ENCODE data around the gene CTSS.

Gene CTSS

GRCh38 chr1:150762552-150762951, 3.0 kb downstream of the CTSS start:
- H3K4me3 ChIP-seq (ENCODE audit: control insufficient read depth, low read depth, low read length): no peak overlapping the region
- TF ChIP-seq, protein P1, sequence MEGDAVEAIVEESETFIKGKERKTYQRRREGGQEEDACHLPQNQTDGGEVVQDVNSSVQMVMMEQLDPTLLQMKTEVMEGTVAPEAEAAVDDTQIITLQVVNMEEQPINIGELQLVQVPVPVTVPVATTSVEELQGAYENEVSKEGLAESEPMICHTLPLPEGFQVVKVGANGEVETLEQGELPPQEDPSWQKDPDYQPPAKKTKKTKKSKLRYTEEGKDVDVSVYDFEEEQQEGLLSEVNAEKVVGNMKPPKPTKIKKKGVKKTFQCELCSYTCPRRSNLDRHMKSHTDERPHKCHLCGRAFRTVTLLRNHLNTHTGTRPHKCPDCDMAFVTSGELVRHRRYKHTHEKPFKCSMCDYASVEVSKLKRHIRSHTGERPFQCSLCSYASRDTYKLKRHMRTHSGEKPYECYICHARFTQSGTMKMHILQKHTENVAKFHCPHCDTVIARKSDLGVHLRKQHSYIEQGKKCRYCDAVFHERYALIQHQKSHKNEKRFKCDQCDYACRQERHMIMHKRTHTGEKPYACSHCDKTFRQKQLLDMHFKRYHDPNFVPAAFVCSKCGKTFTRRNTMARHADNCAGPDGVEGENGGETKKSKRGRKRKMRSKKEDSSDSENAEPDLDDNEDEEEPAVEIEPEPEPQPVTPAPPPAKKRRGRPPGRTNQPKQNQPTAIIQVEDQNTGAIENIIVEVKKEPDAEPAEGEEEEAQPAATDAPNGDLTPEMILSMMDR (IDR thresholded peaks at IDR 0.05; ENCODE audit: control insufficient read depth, insufficient read depth, low read depth, low read length, missing control alignments): no peak
- DNase-seq (ENCODE audit: low read depth): no peak

GRCh38 chr1:150761801-150762200, 3.8 kb downstream of the CTSS start:
- TF ChIP-seq, protein P1 (IDR thresholded peaks at IDR 0.05; ENCODE audit: control insufficient read depth, insufficient read depth, low read depth, low read length, missing control alignments): no peak
- DNase-seq (ENCODE audit: low read depth): no peak

DNA sequence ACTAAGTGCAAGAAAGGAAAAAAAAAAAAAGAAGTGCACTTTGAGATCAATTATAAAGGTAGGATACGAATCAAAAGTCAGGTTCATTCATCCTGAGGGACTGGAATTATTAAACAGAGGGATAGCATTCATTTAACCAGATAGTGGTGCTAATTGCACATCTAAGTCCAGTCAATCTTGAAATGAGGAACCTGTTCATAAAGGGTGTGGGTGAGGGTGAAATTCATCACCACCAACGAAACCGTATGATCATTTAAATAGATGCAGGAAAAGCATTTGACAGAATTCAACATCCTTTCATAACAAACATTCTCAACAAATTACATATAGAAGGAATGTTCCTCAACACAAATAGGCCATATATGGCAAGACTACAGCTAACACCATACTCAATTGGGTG, 5.6 kb downstream of the CTSS start:
- H3K4me3 ChIP-seq (ENCODE audit: control insufficient read depth, low read depth, low read length): no peak overlapping the region
- no peak for DNase-seq (ENCODE audit: low read depth)
- TF ChIP-seq, protein P1 (IDR thresholded peaks at IDR 0.05; ENCODE audit: control insufficient read depth, insufficient read depth, low read depth, low read length, missing control alignments): no peak

More at GRCh38 chr1:150761801-150762200, 3.8 kb downstream of the CTSS start:
- no peak overlapping the region for H3K4me3 ChIP-seq (ENCODE audit: control insufficient read depth, low read depth, low read length)

DNA sequence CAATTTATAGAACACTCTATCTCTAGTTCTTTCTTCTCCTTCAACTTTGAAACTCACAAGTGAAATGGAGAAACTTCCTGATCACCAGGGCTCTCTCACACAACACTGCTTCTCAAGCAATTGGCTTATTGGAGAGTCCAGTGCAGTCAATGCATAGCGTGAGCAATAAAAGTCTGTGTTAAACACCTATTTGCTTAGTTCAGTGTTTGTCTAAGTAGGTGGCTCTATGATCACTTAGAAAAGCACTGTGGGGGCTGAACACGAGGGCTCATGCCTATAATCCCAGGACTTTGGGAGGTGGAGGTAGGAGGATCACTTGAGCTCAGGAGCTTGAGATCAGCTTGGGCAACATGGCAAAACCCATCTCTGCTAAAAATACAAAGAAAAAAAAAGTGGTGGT, 12.2 kb downstream of the CTSS start:
- TF ChIP-seq, protein P1 (IDR thresholded peaks at IDR 0.05; ENCODE audit: control insufficient read depth, insufficient read depth, low read depth, low read length, missing control alignments): no peak
- no peak overlapping the region for H3K4me3 ChIP-seq (ENCODE audit: control insufficient read depth, low read depth, low read length)
- DNase-seq (ENCODE audit: low read depth): no peak

GRCh38 chr1:150751443-150751842, 14.1 kb downstream of the CTSS start:
- DNase-seq (ENCODE audit: low read depth): no peak
- TF ChIP-seq, protein P1 (IDR thresholded peaks at IDR 0.05; ENCODE audit: control insufficient read depth, insufficient read depth, low read depth, low read length, missing control alignments): no peak
- H3K4me3 ChIP-seq (ENCODE audit: control insufficient read depth, low read depth, low read length): no peak overlapping the region

- H3K4me3 ChIP-seq (ENCODE audit: control insufficient read depth, low read depth, low read length): no peak overlapping the region
- TF ChIP-seq, protein P1 (IDR thresholded peaks at IDR 0.05; ENCODE audit: control insufficient read depth, insufficient read depth, low read depth, low read length, missing control alignments): no peak
- DNase-seq (ENCODE audit: low read depth): no peak
Measured at GRCh38 chr1:150749720-150750311, 15.8 kb downstream of the CTSS start.

Data from AG09309 (cell line).